GM18951 (cell line): ENCODE measurements around the gene USP10.
"Not testable (repeated sequence)": the region's sequence is repeated elsewhere in the genome, so short reads cannot be mapped to it uniquely, and the experiment has no call there.

Experiments used
- POLR2A ChIP-seq: IDR thresholded peaks from 4 replicates; pipeline ENCODE4 v1.6.1; 2011; ENCODE audit warnings: mild to moderate bottlenecking; ENCODE audit not compliant: insufficient read length, insufficient read depth; ENCODE audit errors: extremely low read depth
- in situ Hi-C: fragments of 300-500 bp; cut with MboI; formaldehyde crosslinking; loops from one replicate; pipeline ENCODE4 v1.12.0; 2022; ENCODE audit warnings: low sequenced_read_pairs, mixed read lengths, inconsistent platforms; ENCODE audit not compliant: unreplicated experiment

The USP10 gene

GRCh38 chr16:84732674-84733352 is 33.0 kb downstream of the USP10 start:
- in situ Hi-C loops: no loop called here
- no peak for TF ChIP-seq POLR2A

- no peak for TF ChIP-seq POLR2A
- in situ Hi-C loops: no loop called here
These were observed 36.2 kb downstream of the USP10 start for GRCh38 chr16:84735849-84736586.

- in situ Hi-C loops: no loop called here
- no peak for TF ChIP-seq POLR2A
These were observed 37.6 kb downstream of the USP10 start for GRCh38 chr16:84737192-84738011.

- TF ChIP-seq POLR2A: no peak
- in situ Hi-C loops: no loop called here
These were observed 38.6 kb downstream of the USP10 start for GRCh38 chr16:84738255-84739038.

GRCh38 chr16:84739349-84740124 is 39.7 kb downstream of the USP10 start:
- no peak for TF ChIP-seq POLR2A
- in situ Hi-C loops: loop anchor here (5.0 kb wide), 1 partner anchor 227 kb away; no protein-coding TSS in a partner anchor

GRCh38 chr16:84740596-84741116 is 40.9 kb downstream of the USP10 start:
- TF ChIP-seq POLR2A: no peak
- in situ Hi-C loops: loop anchor here (5.0 kb wide), 1 partner anchor 228 kb away; no protein-coding TSS in a partner anchor

GRCh38 chr16:84741340-84741830 is 41.6 kb downstream of the USP10 start:
- TF ChIP-seq POLR2A: no peak
- in situ Hi-C loops: loop anchor here (5.0 kb wide), 1 partner anchor 229 kb away; no protein-coding TSS in a partner anchor

- no peak for TF ChIP-seq POLR2A
- in situ Hi-C loops: loop anchor here (5.0 kb wide), 1 partner anchor 230 kb away; no protein-coding TSS in a partner anchor
These were observed 42.9 kb downstream of the USP10 start for GRCh38 chr16:84742641-84743092.

GRCh38 chr16:84746231-84746630 is 46.4 kb downstream of the USP10 start:
- TF ChIP-seq POLR2A: no peak
- in situ Hi-C loops: no loop called here

GRCh38 chr16:84746875-84747274 is 47.1 kb downstream of the USP10 start:
- TF ChIP-seq POLR2A: no peak
- in situ Hi-C loops: no loop called here

- in situ Hi-C loops: not testable (repeated sequence)
These were observed 48.4 kb downstream of the USP10 start for GRCh38 chr16:84748247-84748646.
